ENCODE measurements around the gene HS6ST3.
"Not testable (repeated sequence)": the region's sequence is repeated elsewhere in the genome, so short reads cannot be mapped to it uniquely, and the experiment has no call there.

HS6ST3 gene

DNA sequence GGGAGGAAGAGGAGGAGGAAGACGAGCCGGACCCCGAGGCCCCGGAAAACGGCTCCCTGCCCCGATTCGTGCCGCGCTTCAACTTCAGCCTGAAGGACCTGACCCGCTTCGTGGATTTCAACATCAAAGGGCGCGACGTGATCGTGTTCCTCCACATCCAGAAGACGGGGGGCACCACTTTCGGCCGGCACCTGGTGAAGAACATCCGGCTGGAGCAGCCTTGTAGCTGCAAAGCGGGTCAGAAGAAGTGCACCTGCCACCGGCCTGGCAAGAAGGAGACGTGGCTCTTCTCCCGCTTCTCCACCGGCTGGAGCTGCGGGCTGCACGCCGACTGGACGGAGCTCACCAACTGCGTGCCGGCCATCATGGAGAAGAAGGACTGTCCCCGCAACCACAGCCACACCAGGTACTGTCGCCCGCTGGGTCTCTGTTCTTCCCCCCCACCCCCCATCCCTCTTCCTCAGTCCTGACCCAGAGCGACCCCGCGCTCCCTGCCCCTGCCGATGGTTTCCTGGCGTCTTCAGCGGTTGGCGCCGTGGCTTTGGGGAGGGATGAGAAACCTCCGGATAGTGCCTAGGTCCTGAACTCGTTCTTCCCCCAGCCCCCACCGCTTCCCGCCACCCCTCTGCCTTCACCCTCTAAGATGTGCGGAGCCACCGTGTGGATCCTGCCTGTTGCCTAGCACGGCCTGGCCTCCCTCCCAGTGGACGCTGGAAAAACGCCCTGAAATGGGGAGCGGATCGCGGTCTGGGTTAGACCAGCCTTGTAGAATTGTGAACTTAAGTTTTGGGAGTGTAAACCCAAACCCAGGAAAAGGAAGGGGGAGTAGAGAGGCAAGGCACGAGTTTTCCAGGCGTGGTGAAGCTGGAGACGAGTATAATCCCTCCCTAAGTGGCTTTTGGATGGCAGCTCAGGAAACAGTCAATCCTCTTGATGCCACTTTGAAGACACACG lies 1.5 kb downstream of the HS6ST3 start:
- DNase-seq (ENCODE audit: low read depth in 2 of 2) = no peak

DNA sequence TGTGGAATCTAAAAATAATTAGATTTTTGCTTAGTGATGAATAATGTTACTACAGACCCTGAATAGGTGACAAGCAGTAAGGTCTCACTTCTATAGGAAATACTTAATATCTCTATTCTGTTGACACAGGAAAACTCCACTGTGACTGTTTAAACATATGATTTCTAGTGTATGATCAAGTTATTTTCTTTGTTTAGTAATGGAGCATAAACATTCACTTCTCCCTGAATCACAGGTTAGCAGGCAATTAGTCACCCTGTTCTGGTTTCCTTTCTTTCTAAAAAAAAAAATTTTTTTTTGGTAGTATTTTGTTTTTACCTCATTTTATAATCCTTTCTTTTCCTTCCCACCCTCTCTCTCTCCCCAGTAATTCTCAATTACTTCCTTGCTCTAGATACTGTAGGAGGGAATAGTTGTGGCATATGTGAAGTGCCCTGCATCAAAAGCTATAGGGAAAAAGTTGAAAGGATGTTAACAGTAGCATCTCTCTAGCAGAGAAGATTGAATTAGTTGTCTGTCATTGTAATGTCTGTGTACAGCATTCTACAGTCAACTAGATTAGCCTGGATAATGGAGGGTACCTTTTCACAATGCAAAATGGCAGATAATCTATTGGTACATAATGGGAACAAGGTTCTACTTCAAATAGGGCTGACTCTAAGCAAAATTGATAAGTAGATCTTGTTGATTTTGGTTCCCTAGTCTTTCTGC lies 3.5 kb downstream of the HS6ST3 start:
- no peak for DNase-seq (ENCODE audit: low read depth in 2 of 2)

DNA sequence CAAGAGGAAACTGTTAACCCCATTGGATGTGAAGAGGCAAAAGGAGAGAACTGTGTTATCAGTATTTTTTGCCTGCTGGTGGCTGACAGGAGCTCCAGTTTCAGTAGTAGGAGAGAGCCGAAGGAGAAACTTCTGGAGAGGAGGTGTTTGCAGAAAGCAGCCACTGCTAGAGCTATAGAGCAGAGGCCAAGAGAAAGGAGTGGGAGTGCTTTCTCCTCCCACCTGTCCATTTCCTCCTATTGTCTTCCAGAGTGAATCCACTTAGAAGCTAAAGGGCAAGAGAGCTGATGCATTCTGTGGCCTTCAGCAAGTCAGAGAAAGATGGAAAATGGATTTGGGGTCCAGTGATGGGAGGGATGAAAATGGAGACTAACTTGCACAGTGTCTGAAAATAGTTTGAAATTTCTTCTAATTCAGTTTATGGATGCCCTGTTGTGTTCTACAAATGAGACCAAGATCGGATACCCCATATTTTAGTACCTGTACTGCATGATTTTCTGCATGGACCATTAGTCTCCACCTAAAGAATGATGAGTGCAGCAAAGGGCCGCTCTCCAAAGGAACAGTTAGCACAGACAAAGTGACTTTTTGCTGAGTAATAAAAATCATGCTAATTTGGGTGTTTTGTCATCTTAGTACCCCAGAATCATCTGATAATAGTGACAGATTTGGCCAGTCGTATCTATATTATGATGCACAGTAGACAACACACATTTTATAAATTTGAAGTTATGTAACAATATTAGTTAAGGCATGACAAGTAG lies 10.7 kb downstream of the HS6ST3 start:
- no peak for DNase-seq (ENCODE audit: low read depth in 2 of 2)

DNA sequence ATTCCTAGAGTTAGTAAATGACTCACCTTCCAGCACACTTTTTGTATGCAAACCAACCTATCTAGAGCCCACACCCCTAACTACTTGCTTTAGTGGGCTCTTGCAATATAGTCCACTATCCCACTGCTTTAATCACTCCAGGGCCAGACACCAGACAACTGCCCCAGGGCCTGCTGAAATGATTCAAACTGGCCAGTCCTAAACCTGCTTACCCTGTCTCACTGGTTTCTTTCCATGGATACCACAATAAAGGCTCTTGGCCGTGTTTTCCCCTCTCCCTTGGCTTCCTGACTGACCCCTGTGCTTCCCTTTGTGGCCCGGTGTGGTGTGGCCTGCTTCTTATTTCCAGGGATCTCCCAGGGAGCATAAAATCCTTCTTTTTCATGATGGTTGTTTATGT lies 14.6 kb downstream of the HS6ST3 start:
- no peak for DNase-seq (ENCODE audit: low read depth in 2 of 2)

DNA sequence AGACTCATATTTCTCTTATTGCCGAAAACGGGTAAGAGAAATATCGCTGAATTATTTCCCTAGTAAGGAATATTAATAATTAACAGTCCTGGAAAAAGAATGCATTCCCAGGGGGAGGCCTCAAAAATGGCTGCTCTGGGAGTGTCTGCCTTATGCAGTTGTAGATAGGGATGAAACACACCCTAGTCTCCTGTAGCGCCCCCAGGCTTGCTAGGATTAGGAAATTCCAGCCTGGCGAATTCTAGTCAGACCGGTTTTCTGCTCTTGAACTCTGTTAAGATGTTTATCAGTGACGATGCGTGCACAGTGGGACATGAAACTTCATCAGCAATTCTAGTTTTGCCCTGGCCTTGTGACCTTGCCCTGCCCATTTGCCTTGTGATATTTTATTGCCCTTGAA lies 18.2 kb downstream of the HS6ST3 start:
- DNase-seq (ENCODE audit: low read depth in 2 of 2) = not testable (repeated sequence)

DNA sequence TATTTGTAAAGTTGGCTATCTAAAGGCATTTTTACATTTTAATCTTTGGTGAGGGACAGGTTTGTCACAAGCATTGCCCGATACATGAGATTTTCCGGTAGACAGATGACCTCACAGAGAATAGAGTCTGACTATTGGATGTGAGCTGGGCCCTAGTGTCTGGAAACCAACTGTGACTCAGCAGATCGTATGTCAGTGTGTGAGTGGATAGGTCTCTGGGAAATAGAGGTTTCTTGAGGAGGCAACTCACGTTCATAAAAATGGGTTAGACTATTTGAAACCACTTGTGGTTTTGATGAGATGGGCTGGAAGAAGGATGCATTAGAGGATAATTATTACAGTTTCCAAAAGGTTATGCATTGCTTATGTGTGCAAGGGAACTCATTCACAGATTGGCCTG lies 19.2 kb downstream of the HS6ST3 start:
- DNase-seq (ENCODE audit: low read depth in 2 of 2) = no peak

DNA sequence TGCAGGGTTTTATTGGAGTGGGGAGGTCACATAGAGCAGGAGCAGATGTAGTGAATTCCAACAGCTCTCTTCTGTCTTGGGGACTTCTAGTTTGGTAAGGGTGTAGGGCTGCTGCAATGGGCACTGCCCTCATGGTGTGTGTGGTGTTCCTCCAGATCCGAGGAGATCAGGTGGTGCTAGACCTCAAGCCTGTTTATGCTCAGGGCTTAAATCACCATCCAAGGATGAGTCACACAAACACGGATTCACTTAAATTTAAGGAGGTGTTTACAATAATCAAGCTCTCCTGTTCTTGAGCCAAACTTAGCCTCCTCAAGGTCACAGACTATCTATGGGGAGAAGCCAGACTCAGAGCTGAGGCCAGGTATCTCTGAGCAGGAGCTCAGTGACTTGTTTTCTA lies 23.0 kb downstream of the HS6ST3 start:
- no peak for DNase-seq (ENCODE audit: low read depth in 2 of 2)

DNA sequence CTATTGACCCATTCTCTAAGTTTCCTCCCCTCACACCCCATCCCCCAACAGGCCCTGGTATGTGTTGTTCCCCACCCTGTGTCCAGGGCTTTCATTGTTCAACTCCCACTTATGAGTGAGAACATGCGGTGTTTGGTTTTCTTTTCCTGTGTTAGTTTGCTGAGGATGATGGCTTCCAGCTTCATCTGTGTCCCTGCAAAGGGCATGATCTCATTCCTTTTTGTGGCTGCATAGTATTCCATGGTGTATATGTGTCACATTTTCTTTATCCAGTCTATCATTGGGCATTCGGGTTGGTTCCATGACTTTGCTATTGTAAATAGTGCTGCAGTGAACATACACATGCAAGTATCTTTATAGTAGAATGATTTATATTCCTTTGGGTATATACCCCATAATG lies 25.5 kb downstream of the HS6ST3 start:
- DNase-seq (ENCODE audit: low read depth in 2 of 2) = not testable (repeated sequence)

DNA sequence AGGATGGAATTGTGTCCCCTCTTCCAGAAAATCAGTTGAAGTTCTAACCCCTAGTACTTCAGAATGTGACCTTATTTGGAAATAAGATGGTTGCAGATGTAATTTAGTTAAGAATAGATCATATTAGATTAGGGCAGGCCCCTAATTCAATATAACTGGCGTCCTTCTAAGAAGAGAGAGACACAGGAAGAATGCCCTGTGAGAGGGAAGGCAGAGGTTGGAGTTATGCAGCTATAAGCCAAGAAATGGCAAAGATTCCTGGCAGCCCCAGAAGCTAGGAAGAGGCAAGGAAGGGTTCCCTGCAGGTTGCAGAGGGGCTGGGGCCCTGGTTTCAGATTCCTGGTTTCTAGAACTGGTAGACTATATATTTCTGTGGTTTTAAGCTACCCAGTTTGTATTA lies 30.0 kb downstream of the HS6ST3 start:
- DNase-seq (ENCODE audit: low read depth in 2 of 2) = no peak

DNA sequence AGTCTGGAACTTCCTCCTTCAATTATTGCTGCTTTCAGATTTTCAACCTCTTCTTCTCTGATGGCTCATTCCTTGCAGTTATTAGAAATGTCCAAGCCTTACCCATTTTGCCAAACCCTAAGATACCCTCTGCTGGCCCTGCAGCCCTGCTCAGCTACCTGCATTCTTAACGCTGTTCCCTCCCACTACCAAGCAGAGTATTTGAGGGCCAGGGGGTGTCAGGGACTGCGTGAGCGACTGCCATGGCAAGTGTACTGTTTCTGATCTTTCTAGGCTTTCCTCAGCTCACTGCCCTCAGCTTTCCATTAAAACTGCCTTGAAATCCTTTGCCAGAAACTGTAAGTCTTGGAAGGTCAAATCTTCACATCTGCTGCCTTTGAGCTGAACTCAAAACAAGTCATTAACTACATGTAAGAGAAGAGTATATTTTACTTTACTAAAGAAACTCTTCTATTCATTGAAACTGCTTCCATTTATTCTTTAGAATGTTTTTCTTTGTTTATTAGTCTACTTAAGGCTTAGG lies 41.0 kb downstream of the HS6ST3 start:
- no peak for DNase-seq (ENCODE audit: low read depth in 2 of 2)

DNA sequence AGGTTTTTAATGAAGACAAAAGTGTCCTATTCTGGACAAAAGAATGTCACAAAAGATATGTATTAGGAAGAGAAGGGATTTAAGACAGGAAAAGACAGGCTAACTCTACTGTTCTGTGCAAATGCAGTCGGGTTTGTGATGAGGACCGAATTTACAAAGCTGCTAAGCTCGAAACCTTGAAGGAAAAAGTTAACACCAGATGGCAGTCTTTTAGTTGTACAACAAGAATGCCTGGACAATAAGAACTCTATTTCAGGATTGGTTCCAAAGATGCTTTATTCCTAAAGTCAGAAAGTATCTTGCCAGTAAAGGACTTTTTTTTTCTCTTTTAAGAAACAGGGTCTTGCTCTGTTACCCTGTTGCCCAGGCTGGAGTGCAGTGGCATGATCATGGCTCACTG lies 51.1 kb downstream of the HS6ST3 start:
- DNase-seq (ENCODE audit: low read depth in 2 of 2) = no peak

DNA sequence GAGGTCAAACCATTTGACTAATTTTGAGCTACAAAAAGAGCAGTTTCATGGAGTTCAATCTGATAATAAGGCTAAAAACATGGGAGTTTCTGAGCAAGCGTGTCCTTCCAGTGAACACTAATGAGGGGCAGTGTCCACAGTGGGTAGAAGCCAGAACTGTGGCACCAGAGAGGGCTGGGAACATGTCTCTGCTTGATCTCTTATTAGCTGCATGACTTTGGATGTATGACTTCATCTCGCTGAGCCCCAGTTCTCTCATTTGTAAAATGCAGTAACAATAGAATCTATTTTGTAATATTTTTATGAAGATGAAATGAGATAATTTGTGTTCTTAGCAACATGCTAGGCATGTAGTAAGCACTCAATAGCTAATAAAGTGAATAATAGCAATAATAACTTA lies 69.8 kb downstream of the HS6ST3 start:
- DNase-seq (ENCODE audit: low read depth in 2 of 2) = no peak

DNA sequence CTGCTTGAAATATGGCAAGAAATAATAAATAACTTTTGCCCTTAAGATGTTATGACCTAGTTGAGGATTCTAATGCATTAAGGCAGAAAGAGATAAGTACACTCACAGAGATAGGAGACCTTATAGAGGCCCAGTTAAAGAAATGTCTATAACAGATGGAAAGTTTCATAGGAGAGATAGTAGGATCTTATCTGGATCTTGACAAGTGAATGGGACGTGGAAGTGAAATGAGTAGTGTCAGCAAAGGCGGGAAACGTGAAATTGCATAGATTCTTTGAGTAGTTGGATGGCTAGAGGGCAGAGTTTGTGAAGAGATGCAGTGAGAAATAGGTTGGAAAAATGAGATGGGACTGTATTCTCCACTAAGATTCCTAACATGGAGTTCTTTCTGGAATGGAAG lies 71.2 kb downstream of the HS6ST3 start:
- DNase-seq (ENCODE audit: low read depth in 2 of 2) = no peak

DNA sequence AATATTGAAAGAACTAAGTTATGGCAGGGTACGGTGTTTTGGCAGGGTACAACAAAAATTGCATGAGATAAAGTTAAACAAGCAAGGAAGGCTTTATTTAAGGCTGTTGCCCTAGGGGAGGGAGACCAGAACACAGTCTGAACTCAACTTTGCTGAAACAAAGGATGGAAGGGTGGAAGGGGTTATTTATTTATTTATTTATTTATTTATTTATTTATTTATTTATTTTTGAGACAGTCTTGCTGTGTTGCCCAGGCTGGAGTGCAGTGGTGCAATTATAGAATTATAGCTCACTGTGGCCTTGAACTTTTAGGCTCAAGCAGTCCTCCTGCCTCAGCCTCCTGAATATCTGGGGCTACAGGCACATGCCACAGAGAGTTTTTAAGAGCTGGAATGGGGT lies 75.9 kb downstream of the HS6ST3 start:
- DNase-seq (ENCODE audit: low read depth in 2 of 2) = no peak

DNA sequence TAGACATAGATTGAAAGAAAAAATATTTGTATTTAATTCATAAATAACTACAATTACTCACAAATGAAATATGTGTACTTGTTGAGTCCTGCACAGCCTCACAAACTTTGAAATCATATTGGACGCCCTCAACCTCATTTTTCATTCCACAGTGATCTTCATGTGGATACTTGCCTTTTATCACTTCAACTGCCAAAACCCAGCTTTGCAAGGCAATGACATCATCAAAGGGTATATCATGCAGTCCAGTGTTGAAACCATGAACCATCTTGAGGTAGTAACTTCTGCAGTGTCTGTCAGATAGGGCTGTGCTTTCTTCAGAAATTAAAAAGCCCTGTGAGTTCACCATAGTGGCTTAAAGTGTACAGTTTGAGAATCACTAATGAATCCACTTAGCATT lies 82.2 kb downstream of the HS6ST3 start:
- no peak for DNase-seq (ENCODE audit: low read depth in 2 of 2)

DNA sequence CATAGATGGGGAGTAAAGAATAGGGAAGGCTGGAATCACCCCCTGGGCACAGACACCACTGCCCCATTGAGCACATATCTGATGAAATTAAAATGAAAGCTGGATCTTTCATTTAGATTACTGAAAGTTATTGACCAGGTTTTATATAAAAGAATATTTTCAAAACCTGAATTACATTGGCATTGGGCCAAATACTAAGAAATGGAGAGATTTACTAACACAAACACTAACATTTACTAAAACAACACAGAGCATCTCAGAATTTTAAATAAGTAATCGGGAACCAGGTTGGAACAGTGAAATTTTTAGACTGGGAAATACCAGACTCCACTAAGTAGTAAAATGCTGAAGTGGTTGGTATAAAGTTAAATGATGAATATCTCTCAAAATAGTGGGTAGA lies 88.9 kb downstream of the HS6ST3 start:
- no peak for DNase-seq (ENCODE audit: low read depth in 2 of 2)

DNA sequence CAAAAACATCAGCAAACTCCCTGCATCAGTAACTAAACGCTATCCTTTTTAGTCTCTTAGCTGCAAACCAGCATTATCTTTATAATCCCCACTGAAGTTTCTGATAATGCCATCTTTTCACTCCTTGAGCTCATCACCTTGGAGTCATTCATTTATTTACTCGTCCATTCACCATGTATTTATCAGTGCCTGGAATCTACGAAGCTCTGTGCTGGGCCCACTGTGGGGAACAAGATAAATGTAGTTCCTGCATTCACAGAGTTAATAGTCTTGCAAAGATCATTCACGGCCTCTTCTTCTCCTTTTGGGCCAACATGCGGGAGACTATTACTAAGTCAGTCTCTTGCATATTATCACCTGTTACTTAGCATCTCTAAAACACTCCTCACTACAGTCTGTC lies 89.4 kb downstream of the HS6ST3 start:
- no peak for DNase-seq (ENCODE audit: low read depth in 2 of 2)

DNA sequence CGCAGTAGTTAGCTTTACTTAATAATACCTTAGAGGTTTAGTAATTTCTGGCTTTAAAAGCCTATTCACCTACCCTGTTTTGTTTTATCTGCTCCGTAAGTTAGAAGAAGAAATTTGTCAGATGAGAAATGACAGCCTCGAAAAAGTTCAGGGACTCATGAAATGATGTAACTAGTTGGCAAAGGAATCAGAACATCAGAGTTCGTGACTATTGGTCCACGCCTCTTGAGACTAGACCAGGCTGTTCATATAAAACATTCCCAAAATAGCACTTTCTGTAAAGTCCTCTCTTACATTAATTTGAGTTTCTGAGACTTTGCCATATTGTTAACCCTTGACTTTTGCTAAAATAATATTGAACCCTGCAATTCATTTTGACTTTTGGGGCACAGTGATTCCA lies 92.0 kb downstream of the HS6ST3 start:
- DNase-seq (ENCODE audit: low read depth in 2 of 2) = no peak

DNA sequence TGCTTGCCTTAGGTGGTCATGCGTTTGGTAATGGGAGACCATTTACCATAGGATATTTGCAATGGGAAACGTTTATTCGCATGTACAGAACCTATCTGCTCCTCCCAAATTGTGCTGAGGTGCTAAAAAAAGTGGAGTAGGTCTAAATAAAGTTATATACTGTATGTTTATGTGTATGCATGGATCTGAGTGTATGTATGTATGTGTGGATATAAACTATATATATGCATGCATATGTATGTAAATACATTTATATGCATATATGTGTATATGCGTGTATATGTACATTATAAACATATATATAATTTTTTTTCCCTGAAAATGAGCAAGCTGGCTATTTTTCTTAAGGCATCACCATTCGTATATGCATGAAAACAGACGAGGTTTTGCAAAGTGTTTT lies 95.9 kb downstream of the HS6ST3 start:
- DNase-seq (ENCODE audit: low read depth in 2 of 2) = no peak

DNA sequence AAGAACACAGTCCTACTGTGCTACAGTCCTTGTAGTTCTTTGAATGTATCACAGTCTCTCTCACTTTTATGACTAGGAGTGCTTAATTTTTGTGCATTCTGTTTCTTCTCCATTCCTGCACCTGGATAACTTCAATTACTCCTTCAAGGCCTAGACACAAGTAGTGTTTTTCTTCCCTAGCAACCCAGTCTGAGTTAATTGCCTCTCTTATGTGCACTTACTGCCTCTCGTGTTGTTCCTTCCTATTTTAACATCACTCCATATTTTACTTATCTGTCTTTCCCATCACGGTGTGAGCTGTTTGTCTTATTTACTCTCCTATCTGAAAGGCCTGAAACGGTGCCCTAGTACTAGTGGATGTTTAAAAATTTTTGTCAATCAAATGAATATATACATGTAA lies 101.5 kb downstream of the HS6ST3 start:
- no peak for DNase-seq (ENCODE audit: low read depth in 2 of 2)

DNA sequence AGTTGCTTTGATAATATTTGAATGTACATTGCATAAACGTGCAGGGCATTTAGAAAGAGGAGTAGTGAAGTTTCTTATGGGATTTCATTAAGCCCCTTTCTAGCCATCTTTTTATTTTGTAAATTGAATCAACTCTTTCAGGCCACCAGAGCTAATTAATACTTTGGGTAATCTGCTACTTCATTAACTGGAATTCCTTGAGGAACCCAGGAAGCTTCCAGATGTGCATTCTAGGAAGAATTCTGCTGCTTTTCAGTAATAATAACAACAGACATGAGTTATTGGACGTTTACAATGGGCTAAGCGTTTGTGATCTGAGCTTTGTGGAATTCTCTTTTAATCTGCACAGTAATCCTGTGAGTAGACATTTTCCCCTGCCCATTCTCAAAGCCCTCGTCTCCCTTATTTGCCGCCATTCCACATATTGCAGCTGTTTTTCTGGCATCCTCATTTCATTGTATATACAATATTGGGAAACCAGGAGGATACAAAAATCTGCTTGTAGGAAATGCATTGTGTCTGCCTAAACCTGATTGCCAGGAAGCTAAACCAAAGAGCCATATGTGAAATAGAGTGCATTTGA lies 103.9 kb downstream of the HS6ST3 start:
- no peak for DNase-seq (ENCODE audit: low read depth in 2 of 2)

DNA sequence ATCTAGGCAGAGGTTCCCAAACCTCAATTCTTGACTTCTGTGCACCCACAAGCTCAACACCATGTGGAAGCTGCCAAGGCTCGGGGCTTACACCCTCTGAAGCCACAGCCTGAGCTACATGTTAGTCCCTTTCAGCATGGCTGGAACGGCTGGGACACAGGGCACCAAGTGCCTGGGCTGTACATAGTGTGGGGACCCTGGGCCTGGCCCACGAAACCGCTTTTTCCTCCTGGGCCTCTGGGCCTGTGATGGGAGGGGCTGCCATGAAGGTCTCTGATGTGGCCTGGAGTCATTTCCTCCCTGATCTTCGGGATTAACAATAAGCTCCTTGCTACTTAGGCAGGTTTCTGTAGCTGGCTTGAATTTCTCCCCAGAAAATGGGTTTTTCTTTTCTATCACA lies 108.1 kb downstream of the HS6ST3 start:
- no peak for DNase-seq (ENCODE audit: low read depth in 2 of 2)

All from stimulated activated CD8-positive, alpha-beta memory T cell treated with anti-CD3 and anti-CD28 coated beads, Interleukin-7, amount 100 ng/mL, for 1 hour (primary cell).